Measurements from ENCODE around the gene MAN1C1.
"Not testable (repeated sequence)": the region's sequence is repeated elsewhere in the genome, so short reads cannot be mapped to it uniquely, and the experiment has no call there.

Gene MAN1C1

DNA sequence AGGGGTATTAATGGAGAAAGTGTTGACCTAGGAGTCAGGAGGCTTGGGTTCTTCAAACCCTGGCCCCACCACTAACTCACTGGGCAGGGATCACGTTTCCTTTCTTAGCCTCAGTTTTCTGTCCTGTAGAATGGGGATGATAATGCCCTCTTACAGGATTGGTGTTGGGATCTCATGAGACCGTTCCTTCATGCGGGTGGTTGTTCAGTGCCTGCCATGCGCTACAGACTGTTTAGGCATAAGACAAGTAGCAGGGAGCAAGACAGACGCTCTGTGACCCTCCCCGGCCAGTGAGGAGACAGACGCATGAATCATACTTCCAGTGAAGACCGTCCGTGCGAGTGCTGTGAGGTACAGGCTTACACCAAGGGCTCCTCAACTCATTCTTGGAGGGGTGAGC, 81.7 kb downstream of the MAN1C1 start:
- no peak for DNase-seq (ENCODE audit: low read depth)

DNA sequence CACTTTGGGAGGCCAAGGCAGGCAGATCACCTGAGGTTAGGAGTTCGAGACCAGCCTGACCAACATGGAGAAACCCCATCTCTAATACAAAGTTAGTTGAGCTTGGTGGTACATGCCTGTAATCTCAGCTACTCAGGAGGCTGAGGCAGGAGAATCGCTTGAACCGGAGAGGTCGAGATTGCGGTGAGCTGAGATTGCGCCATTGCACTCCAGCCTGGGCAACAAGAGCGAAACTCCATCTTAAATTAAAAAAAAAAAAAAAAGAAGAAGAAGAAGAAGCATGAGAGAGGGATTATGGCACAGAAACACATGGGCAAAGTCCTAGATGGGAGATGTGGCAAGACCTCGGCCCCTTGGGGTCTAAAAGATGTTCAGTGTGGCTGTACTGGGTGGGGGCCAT, 82.5 kb downstream of the MAN1C1 start:
- not testable (repeated sequence) for DNase-seq (ENCODE audit: low read depth)

DNA sequence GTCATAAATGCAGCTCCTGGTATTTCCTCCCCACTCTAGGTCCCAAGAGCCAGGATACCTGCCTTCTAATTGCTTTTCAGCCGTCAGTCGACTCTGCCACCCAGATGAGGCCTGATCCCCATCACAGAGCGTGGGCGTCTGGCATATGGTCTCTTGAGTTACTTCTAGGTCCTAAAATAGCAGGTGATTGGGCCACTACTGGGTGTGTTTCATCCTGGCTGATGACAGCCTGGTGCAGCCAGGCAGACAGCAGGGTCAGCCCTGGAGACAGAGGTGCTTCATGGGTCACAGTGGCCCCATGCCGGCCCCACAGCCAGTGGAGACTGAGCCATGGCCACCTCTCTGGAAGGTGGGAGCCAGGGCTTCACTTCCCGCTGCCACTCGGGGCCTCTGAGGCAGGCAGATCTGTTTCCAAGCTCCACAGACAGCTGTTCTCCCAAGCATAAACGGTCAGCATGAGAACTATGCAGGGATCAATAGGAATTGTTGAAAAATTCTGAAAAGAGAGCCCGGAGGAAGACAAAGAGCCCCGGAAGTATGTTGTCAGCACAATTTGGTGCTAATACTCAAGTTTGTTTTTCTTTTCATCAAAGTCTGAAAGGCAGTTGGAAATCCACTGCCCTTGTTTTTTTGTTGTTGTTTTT, 83.0 kb downstream of the MAN1C1 start:
- no peak for DNase-seq (ENCODE audit: low read depth)

DNA sequence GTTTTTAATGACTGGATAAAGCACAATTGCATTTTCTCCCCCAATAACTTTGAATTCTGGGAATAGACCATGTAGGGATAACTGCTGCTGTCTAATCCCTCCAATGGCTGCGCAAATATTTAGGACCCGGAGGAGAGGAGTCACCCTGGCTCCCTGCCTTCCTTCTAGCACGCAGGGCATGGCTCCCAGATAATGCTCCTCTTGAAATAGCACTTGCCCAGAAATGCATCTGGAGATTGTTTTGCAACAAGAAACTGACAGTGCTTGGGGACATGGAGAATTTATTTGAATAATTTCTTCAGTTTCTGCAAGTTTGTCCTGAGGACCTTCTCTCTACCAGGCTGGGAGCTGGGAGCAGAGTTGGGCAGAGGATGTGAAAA, 83.5 kb downstream of the MAN1C1 start:
- peak; percentile 65 for DNase-seq (ENCODE audit: low read depth)

DNA sequence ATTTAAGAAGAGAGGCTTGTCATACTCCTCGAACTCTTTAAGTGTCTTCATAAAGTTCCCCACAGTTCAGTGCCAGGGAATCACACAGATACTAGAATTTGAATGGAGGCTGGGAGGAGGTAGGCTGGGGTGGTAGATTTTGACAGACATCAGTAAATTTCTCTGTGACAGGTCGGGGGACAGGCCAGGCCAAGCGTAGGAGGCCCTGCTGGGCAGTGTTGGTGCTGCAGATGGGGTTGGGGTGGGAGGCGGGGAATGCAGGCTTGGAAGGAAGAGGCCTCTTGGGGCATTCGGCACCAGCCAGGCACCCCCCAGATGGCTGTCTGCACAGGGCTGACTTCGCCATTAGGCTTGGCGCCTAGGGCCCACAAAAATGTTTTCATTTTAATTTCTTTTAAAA, 84.0 kb downstream of the MAN1C1 start:
- no peak for DNase-seq (ENCODE audit: low read depth)

DNA sequence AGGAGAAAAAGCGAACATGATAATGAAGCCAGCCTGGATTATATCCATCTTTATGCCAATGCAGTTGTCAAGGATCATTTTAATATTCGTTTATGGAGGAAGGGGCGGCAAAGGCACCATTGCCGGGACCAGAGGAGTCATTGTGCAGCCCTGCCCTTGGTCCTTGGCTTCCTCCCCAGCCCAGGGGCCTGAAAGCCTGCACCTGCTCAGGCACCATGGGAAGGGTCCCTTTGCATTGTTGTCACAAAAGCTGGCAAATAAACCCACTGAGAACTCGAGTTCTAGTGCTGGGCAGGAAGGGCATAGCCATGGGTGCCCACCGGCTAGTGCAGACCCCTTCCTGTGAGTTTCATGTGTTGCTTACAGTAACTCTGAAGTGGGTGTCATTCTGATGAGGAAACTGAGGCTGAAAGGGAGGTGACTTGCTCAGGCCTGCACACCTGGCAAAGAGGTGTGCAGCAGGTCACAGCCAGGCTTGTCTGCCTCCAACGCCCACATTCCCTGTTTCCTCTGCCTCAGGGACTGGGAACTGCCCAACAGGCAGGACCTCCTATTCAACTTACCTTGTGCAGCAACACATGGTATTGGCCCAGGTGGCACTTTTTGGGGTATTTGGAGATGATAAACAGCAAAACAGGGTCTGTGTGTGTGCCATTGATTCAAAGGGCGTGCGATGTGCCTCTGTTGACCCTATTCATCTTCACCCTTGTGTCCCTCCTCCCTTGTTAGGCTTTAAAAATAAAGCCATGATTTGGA, 84.6 kb downstream of the MAN1C1 start:
- no peak for DNase-seq (ENCODE audit: low read depth)

DNA sequence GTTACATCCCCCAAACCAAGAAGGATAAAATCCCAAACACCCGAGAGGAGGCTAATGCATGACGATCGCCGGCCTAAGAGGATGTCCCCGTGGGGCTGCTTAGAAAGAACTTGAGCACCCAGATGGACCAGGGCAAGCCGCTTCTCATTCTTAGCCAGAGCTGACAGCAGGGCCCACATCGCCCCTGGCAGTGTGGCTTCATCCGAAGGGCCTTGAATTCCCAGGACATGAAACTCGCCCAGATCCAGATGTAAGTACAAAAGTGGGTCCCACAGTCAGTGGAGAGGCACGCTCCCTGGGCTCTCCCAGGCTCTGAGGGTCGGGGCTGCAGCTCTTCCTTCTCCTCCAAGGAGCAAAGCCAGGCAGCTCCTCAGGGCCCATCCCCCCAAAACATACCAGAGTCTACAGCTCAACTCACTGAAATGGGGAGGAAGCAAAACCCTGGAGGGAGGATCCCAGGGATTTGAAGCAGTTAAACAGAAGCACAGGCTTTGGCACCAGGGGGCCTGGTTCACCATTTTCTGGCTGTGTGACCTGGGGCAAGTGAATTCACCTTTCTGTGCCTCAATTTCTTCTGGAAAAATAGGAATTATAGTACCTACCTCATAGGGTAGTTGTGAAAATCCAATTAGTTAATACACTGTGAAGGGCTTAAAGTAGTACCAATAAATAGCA, 85.6 kb downstream of the MAN1C1 start:
- DNase-seq (ENCODE audit: low read depth), result no peak

DNA sequence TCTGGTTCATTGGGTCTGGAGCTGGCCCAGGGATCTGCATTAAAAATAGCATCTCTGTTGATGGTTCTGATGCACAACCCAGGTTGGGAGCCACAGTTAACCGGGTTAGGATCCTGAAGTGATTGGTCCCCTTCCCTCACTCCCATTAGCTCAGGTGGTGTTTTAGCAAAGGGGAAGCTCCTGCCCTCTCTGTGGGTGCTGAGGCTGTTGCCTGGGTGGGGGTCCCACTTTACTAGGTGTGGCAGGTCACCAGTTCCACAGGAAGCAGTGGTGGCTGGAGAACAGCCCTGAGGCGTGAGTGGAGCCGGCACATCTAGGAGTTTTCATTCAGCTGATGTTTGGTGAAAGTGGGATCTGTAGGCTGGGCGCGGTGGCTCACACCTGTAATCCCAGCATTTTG, 86.5 kb downstream of the MAN1C1 start:
- DNase-seq (ENCODE audit: low read depth), result no peak

DNA sequence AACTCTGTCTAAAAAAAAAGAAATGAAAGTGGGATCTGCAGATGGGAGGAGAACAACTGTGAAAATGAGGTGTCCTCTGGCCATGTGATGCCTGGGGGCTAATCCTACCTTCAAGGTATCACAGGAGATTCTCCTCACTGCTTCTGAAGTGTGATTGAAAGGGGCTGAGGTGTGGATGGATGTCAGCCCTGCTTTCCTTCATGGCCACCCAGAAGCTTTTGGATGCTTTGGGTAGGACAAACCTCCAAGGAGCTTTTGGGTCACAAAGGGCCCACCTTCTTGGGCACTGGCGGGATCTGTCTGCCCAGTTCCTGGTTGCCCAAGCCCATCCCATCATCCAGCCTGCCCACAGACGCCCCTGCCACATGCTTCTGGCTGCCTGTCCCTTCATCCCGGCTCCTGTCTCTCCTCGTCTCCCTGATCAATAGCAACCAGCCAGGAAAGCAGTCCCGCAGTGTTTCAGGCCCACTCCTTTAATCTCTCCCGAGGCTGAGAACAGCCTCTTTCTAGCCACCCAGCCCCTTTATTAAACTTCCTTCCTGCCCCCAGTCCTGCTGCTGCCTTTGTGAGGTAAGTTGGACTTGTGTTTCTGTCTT, 87.2 kb downstream of the MAN1C1 start:
- DNase-seq (ENCODE audit: low read depth), result no peak

DNA sequence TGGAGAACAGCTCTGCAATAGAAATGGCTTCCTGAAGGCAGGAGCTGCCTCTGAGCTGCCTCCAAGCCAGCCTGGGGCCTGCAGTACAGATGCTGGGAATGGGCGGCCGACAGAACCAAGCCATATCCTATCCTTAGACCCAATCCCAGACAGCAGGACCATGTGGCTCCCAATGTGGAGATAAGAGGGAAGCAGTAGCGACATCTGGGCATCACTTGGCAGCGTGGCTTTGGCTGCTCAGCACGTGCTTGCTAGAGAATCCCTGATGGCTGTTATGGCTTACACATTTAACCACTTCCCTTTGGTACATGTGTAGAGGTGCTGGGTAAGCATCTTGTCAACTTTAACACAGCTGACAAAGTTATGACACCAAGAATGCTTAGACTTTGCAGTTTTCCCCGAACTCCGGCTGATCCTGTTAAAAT, 87.7 kb downstream of the MAN1C1 start:
- DNase-seq (ENCODE audit: low read depth), result no peak

DNA sequence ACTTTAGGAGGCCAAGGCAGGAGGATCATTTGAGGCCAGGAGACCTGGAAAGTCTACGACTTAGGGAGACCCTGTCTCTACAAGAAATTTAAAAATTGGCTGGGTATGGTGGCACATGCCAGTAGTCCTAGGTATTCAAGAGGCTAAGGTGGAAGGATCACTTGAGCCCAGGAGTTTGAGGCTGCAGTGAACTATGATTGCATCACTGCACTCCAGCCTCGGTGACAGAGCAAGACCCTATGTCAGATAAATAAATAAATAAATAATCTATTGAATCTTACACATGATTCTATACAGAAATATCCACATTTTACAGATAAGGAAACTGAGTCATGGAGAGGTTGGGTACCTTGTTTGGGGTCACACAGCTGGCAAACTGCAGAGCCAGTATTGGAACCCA, 89.1 kb downstream of the MAN1C1 start:
- DNase-seq (ENCODE audit: low read depth), result no peak

DNA sequence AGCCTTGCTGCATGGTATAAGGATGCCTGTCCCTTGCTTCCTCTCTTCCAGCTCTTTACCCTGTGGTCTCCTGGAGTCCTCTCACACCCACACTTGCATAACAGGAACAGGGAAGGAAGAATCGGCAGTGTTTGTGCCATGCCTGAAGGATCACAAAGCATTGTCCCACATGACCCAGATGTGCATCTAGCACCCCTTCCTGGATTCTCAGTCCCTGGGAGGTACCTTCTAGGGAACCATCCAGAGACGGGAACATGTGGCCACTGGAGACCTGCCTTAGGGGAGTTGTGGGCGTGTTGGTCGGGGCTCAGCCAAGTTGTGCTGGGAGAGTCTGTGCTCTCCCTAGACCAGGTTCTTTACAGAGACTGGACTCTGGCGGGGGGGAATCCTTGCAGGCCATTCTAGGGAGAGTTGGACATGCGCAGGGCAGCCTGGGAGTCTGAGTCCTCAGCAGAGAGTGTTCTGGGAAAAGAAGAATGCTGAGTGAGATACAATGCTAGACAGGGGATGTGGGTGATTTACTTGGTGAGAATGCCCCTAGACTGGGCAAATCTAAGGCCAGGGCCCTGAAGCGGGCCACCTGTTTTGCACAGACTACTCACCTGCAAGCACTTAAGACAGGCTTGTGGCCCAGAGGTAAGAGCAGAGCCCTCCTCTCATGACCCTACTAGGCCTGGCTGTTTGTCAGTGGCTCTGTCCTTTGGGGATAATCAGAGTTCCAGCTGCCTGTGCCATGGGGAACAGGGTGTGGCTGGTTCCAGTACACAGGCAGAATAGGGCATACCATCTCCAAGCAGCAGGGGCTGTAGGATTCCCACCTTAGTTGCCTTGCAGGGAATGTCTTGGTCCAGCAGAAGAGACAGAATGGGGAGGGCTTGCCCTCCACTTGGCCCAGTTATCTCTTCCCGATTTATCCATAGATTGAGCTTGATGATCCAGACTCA, 89.8 kb downstream of the MAN1C1 start:
- DNase-seq (ENCODE audit: low read depth), result no peak

DNA sequence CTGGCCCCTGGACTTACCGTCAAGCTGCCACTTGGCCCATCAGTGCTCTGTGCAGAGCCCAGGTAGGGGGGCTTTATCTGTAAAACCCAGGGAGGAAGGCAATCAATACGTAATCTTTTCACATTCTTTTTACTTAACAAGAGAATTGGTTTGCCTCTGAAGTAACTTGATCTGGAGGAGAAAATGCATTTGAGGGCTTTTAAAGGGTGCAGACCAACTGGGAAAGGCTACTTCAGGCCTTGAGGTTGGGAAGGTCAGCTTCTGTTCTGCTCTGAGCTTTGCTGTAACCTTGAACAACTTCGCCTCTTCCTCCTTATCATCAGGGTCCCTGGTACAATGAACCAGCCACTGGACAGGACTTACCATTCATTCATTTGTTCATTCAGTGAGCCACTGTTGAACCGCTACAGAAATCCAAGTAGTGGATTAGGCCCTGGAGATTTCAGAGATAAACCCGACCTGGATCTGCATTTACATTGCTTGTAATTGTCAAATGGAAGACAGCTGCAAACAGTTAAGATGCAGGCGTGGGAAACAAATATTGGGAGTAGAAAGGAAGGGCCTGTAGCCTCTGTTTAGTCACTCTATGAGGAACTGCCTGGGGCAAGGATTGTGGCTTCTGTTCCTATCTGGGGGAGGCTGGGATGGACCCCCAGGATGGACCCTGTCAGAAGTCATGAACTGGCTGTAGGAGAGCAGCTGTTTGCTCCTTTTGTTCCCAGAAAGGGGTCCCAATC, 90.9 kb downstream of the MAN1C1 start:
- DNase-seq (ENCODE audit: low read depth), result peak; percentile 45

DNA sequence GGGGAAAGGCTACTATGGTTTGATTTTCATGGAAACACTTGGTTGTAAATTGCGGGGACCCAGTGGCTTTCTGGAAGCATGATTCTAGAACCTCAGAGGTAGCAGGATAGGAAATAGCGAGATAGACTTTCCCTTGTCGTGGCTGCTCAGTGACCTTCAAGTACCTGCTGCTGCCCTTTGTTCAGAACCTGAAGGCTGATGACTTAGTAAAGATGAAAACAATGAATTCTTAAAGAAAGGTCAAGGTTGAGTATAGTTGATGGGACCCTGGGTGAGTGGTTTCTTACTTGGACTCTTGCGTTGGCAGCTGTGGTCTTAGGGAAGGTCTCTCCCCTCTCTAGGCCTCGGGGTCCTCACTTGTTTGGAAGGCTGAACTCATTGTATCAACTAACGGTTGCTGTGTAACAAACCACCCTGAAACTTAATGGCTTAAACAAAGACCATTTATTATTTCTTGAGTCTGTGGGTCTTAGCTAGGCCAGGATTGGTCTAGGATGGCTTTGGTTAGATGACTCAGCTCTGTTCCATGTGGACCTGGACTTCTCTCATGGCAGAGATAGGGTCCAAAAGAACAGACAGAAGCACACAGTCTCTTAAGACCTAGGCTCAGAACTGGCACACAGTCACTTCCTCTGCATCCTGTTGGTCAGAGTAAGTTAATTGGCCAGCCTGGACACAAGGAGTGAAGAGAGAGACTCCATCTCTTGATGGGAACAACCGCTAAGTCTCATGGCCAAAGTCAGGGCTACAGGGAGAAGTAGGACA, 94.2 kb downstream of the MAN1C1 start:
- no peak for DNase-seq (ENCODE audit: low read depth)

DNA sequence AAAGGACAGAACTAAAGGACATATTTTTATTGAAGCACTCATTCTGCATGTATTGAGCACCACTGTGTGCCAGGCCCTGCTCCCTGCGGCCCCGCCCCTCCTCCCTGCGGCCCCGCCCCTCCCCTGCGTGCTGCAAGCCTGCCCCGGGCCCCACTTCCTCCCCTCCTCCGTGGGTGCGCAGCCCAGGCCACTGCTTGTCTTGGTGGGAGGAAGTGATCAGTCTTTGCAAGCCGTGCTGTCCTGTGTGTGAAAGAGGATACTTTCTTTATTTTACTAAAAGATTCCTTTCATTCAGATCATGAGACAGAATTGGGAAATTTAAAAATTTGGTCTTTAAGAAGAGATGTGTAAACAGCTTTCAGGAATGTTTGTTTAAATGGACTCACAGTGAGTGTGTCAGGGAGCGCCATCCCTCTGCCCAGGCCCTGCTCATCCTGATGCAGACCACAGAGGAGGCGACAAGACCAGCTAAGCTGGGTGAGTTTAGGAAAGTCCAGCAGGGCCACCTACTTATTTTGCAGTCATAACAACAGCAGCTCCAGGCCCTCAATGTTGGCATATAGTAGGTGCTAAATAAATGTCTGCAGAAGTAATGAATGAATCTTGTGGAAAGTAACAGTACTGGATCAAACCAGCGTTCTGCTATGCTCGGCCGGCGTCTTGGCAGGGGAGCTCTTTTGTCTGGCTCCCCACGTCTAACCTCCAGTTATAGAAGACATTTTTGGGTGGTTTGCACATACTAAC, 95.1 kb downstream of the MAN1C1 start:
- no peak for DNase-seq (ENCODE audit: low read depth)

DNA sequence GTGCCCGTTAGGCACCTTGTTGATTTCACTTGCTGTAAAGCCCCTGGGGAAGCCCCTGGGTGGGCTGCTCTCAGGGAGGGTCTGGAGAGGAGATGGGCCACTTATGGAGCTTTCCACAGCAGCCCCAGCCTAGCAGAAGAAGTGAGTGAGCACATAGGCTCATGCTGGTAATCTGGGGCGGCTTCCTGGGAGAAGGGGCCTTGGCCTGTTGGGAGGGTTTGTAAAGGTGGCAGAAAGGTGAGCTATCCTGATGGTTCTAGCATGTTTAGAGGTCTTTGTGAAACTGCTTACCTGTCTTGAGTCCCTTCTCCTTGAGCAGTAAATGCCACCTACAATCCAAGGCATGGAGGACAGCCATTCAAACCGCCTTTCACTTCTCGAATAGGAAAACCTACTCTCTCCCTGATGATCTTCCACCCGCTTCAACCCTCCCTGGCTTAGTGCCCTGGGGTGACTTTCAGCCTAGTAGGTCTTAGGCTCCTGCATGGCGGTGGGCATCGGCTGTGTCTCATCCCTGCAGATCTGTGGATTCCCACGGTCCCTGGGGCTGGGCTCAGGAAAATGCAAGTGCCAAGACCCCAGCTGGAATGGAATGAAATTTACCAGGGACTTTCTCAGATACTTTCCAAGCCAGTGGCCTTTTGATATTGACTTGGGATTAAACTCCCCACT, 95.8 kb downstream of the MAN1C1 start:
- DNase-seq (ENCODE audit: low read depth), result no peak

DNA sequence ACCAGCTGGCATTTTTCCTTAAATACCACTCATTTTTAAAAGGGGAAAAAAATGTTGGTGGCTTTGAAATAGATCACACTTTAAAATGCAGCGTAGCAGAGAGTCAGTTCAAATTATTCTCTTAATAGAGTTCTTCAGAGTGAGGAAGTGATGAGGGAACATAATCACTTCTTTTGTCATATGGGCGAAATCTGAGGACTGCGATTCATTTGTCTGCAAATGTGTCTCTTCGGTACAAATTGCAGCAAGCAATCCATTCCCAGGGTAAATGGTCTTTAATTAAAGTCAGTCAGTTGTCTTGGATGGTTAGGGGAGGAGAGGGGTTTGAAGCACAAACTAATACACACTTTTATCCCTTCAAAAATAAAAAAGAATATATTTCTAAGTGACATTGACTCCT, 97.4 kb downstream of the MAN1C1 start:
- DNase-seq (ENCODE audit: low read depth), result no peak

DNA sequence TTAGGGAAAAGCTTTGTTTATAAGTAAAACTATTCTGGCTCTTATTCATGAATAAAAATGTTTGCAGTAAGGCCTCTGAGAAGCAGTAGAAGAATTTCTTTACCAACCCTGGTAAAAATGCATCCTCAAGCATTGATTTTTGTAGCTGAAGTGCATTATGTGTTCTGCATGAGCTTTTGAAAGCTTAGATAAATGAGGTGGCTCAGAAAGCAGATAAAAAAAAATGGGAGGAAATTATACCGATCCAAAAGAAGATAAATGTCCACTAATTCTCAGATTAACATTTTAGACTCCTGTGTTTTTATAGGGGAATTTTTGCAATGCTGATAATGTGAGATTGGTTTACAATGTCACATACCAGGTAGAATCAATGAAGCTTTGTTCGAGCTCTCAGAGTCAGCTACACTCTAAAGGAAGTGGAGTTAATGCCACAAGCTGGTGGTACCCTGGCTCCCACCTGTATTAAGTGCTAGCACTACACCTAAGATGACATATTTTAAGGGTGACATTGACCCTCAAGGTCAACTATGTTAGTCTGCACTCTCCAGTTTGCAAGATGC, 97.9 kb downstream of the MAN1C1 start:
- no peak for DNase-seq (ENCODE audit: low read depth)

DNA sequence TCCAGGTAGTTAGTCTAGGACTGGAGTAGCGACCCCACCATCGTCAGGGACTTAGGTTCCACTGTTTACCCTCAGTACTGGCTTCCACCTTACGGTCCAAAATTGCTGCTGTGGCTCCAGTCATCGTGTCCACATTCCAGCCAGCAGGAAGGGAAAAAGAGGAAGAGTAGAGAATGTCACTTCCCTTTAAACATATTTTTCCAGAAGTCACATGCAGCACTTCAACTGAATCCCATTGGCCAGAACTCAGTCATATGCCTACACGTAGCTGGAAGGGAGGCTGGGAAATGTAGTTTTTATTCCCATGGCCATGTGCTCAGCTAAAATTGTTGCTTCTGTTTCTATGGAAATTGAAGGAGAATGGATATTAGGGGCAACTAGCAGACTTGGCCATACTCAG, 99.3 kb downstream of the MAN1C1 start:
- no peak for DNase-seq (ENCODE audit: low read depth)
